Lower lobe of right lung (tissue), 2 donors: ENCODE results near the gene TNPO1. TPM values are rescaled to one million over a fixed set of nuclear protein-coding genes. Genes with fewer than 3 reads are reported as not detected.
"Not testable (repeated sequence)": the region's sequence is repeated elsewhere in the genome, so short reads cannot be mapped to it uniquely, and the experiment has no call there.

Source experiments
- ATAC-seq, 2 donors: fragments of 200-7000 bp; cut with Tn5 transposase; one replicate each; pipeline ENCODE4 v1.9.1; 2020 to 2022; ENCODE audit warnings: mild to moderate bottlenecking in 2 of 2, moderate library complexity in 2 of 2
- DNase-seq: peaks from one replicate; pipeline ENCODE4 v3.0.0-alpha.2; 2020
- H3K27ac ChIP-seq: fragments of 200-600 bp; one replicate; pipeline ENCODE4 v1.8.0; 2022
- H3K27me3 ChIP-seq: fragments of 200-600 bp; one replicate; pipeline ENCODE4 v1.8.0; 2022; ENCODE audit warnings: low read depth
- H3K36me3 ChIP-seq: fragments of 200-600 bp; one replicate; pipeline ENCODE4 v1.8.0; 2022; ENCODE audit warnings: mild to moderate bottlenecking
- H3K4me1 ChIP-seq: fragments of 200-600 bp; one replicate; pipeline ENCODE4 v1.8.0; 2022
- H3K4me3 ChIP-seq: fragments of 200-600 bp; one replicate; pipeline ENCODE4 v1.8.0; 2022; ENCODE audit warnings: mild to moderate bottlenecking
- H3K9me3 ChIP-seq: fragments of 200-600 bp; one replicate; pipeline ENCODE4 v1.8.0; 2022
- CTCF ChIP-seq: fragments of 200-600 bp; IDR thresholded peaks from one replicate; pipeline ENCODE4 v1.8.0; 2022; ENCODE audit warnings: antibody characterized with exemption, mild to moderate bottlenecking
- intact Hi-C: fragments of 100-400 bp; cut with DNase I; formaldehyde crosslinking; loops from one replicate; pipeline ENCODE4 v1.11.0; 2022
- total RNA-seq: library from RNA; stranded (reverse); fragmentation: NEBNext Ultra II Directional; extraction: Animal tissue kit (Norgen Biotek cat#: 25700); gene quantifications from one replicate; pipeline ENCODE4 v1.2.1, GENCODE V29; 2021
- donor health status: DM: no; HTN: yes; CAD: no; lungs with severe emphysema.

Gene TNPO1
- total RNA-seq, 1 donor from 2014 or later, result 100 TPM

GRCh38 chr5:72920690-72921502, 104.4 kb downstream of the TNPO1 start:
- Histone ChIP-seq H3K4me3 (no peak overlapping the region), H3K36me3 (no peaks in the 10 kb centered on the region), H3K4me1 (peaks cover 4% of the 10 kb centered on the region), H3K9me3 (no peaks in the 10 kb centered on the region), H3K27ac (no peak overlapping the region), H3K27me3 (no peaks in the 10 kb centered on the region)
- peak; percentile 42 for TF ChIP-seq CTCF
- intact Hi-C loops, result no loop called here
- ATAC-seq (peak; percentile 64 to 77), DNase-seq (no peak)

- Histone ChIP-seq H3K27ac (no peak overlapping the region), H3K27me3 (no peaks in the 10 kb centered on the region), H3K4me1 (peaks cover 4% of the 10 kb centered on the region), H3K4me3 (no peak overlapping the region), H3K36me3 (no peaks in the 10 kb centered on the region), H3K9me3 (no peaks in the 10 kb centered on the region)
- TF ChIP-seq CTCF, result no peak
- ATAC-seq (no peak), DNase-seq (no peak)
- intact Hi-C loops, result no loop called here
These were observed 105.4 kb downstream of the TNPO1 start for GRCh38 chr5:72921886-72922285.

GRCh38 chr5:72922422-72922821, 106.0 kb downstream of the TNPO1 start:
- no peaks in the 10 kb centered on the region for H3K9me3 ChIP-seq
- ATAC-seq (no peak), DNase-seq (no peak)
- H3K27ac ChIP-seq, result no peak overlapping the region
- intact Hi-C loops, result no loop called here
- no peaks in the 10 kb centered on the region for H3K36me3 ChIP-seq
- no peaks in the 10 kb centered on the region for H3K27me3 ChIP-seq
- H3K4me3 ChIP-seq, result no peak overlapping the region
- H3K4me1 ChIP-seq, result peaks cover 4% of the 10 kb centered on the region
- TF ChIP-seq CTCF, result no peak

- Histone ChIP-seq H3K9me3 (no peaks in the 10 kb centered on the region), H3K36me3 (no peaks in the 10 kb centered on the region), H3K27ac (no peak overlapping the region), H3K4me3 (no peak overlapping the region), H3K27me3 (no peaks in the 10 kb centered on the region), H3K4me1 (peaks cover 2% of the 10 kb centered on the region)
- TF ChIP-seq CTCF, result no peak
- ATAC-seq (no peak), DNase-seq (no peak)
- intact Hi-C loops, result no loop called here
These were observed 109.0 kb downstream of the TNPO1 start for GRCh38 chr5:72925336-72926010.

GRCh38 chr5:72932686-72933085, 116.2 kb downstream of the TNPO1 start:
- H3K27me3 ChIP-seq, H3K4me1 ChIP-seq, intact Hi-C loops, H3K27ac ChIP-seq, H3K4me3 ChIP-seq, DNase-seq, H3K9me3 ChIP-seq, H3K36me3 ChIP-seq, ATAC-seq: not testable (repeated sequence)

GRCh38 chr5:72934953-72935725, 118.7 kb downstream of the TNPO1 start:
- H3K27me3 ChIP-seq, H3K36me3 ChIP-seq, ATAC-seq, H3K27ac ChIP-seq, H3K9me3 ChIP-seq, DNase-seq, intact Hi-C loops, H3K4me3 ChIP-seq: not testable (repeated sequence)
- H3K4me1 ChIP-seq, result peaks cover 25% of the 10 kb centered on the region
